C4-2B (cell line): ENCODE results near the gene CORIN.

Experiments
- ZFX ChIP-seq: fragments of 450-650 bp; IDR thresholded peaks from 2 replicates; pipeline ENCODE4 v1.6.1; 2017
- TF ChIP-seq, protein P1 (sequence below): fragments of 450-650 bp; conservative IDR thresholded peaks from 2 replicates; pipeline ENCODE4 v1.5.1; 2017; ENCODE audit warnings: mild to moderate bottlenecking

DNA sequence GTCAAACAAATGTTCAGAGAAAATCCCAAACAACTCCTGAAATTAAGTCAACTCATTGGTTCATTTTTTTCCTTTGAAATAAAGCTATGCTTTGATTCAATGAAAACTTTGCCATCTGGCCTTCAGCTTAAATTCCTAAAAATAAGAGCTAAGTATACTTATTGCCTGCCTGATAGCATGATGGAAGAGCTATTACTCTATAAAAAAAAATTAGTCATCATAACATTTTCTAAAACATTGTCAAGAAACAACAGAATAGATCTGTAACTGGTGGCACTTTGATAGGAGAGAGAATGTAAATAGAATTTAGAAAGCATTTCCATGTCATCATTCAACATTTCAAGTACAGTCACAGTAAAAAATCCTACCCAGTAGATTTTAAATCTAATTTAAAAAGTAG lies 136.6 kb downstream of the CORIN start:
- no peak for TF ChIP-seq ZFX
- TF ChIP-seq, protein P1, sequence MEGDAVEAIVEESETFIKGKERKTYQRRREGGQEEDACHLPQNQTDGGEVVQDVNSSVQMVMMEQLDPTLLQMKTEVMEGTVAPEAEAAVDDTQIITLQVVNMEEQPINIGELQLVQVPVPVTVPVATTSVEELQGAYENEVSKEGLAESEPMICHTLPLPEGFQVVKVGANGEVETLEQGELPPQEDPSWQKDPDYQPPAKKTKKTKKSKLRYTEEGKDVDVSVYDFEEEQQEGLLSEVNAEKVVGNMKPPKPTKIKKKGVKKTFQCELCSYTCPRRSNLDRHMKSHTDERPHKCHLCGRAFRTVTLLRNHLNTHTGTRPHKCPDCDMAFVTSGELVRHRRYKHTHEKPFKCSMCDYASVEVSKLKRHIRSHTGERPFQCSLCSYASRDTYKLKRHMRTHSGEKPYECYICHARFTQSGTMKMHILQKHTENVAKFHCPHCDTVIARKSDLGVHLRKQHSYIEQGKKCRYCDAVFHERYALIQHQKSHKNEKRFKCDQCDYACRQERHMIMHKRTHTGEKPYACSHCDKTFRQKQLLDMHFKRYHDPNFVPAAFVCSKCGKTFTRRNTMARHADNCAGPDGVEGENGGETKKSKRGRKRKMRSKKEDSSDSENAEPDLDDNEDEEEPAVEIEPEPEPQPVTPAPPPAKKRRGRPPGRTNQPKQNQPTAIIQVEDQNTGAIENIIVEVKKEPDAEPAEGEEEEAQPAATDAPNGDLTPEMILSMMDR: no peak
